ENCODE measurements around the gene UBE3B. TPM values are rescaled to one million over a fixed set of nuclear protein-coding genes. Genes with fewer than 3 reads are reported as not detected.

UBE3B gene
- polyA plus RNA-seq, 1 donor (not counting 4 experiments of a cell fraction or from before 2014, with no cell fraction given), result 27.1 TPM

DNA sequence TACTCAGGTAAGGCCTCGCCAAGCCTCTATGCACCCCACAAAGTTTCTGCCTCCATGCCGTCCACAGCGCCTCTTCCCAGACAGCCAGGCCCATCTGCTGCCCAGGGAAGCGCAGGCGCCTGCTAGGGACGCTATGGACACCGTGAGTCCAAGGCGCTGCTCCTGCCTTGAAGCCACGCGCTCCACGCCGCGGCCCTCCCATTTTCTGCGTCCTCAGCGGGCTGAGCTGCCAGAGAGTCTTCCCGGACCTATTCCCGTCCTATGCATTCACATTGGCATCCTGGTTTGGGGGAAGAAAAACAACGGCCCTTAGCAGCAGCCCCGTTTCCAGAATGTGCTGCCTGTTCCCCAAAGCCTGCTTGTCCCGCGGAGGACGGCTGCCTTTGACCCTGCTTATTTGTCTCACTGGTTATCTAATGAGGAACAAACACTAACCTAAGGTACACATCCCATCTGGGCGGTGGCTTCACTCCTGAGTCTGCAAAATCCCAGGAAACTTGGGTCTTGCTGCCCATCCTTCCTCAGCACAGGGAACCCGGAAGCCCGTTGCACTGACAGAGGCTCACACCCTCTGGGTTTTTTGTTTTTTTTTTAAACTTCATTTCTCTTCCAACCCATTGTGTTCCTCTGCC, 57.9 kb downstream of the UBE3B start:
- H3K4me3 ChIP-seq (ENCODE audit: control insufficient read depth in 2 of 3, extremely low read depth in 1 of 3, insufficient read depth in 2 of 3, low read depth in 1 of 3, low read length in 3 of 3), result no peak overlapping the region
- H3K4me2 ChIP-seq (ENCODE audit: control insufficient read depth, extremely low read depth, insufficient read depth, low read depth, low read length), result no peak overlapping the region
- no peak overlapping the region for H3K9ac ChIP-seq (ENCODE audit: control insufficient read depth, extremely low read depth, insufficient read depth, low read length)
- peaks cover 0 to 3% of the 10 kb centered on the region in 2 experiments for H3K36me3 ChIP-seq (ENCODE audit: control insufficient read depth in 2 of 2, extremely low read depth in 1 of 2, insufficient read depth in 2 of 2, low read length in 2 of 2)
- no peaks in the 10 kb centered on the region for H4K20me1 ChIP-seq (ENCODE audit: control insufficient read depth, extremely low read depth, insufficient read depth, low read length)
- H3K27me3 ChIP-seq (ENCODE audit: control insufficient read depth, extremely low read depth, insufficient read depth, low read length), result no peaks in the 10 kb centered on the region
- TF ChIP-seq, protein P1, sequence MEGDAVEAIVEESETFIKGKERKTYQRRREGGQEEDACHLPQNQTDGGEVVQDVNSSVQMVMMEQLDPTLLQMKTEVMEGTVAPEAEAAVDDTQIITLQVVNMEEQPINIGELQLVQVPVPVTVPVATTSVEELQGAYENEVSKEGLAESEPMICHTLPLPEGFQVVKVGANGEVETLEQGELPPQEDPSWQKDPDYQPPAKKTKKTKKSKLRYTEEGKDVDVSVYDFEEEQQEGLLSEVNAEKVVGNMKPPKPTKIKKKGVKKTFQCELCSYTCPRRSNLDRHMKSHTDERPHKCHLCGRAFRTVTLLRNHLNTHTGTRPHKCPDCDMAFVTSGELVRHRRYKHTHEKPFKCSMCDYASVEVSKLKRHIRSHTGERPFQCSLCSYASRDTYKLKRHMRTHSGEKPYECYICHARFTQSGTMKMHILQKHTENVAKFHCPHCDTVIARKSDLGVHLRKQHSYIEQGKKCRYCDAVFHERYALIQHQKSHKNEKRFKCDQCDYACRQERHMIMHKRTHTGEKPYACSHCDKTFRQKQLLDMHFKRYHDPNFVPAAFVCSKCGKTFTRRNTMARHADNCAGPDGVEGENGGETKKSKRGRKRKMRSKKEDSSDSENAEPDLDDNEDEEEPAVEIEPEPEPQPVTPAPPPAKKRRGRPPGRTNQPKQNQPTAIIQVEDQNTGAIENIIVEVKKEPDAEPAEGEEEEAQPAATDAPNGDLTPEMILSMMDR (optimal IDR thresholded peaks at IDR 0.05 in 1 of 3, IDR thresholded peaks at IDR 0.05 in 1 of 3, conservative IDR thresholded peaks at IDR 0.05 in 1 of 3; ENCODE audit: extremely low read depth in 1 of 3, insufficient read depth in 2 of 3, low read length in 3 of 3), result no peak
- no peak for TF ChIP-seq EZH2 (IDR thresholded peaks at IDR 0.05; ENCODE audit: low read length)
- dilution Hi-C loops (cut with MboI; ENCODE audit: extremely low pct_ligation_motif_present, low sequenced_read_pairs), result loop anchor here (25.0 kb wide), 1 partner anchor 252 kb away; no protein-coding TSS in a partner anchor
- no peak for FAIRE-seq
- no peak overlapping the region for H3K27ac ChIP-seq (ENCODE audit: control insufficient read depth, insufficient read depth, low read length)
- H3K9me1 ChIP-seq (ENCODE audit: control insufficient read depth, extremely low read depth, insufficient read depth, low read length), result no peaks in the 10 kb centered on the region
- peaks cover 2% of the 10 kb centered on the region for H3K4me1 ChIP-seq (ENCODE audit: control insufficient read depth, extremely low read depth, insufficient read depth, low read length)
- no peak for DNase-seq (ENCODE audit: low read depth, low spot score)
- no peaks in the 10 kb centered on the region for H3K9me3 ChIP-seq (ENCODE audit: control insufficient read depth, low read depth, low read length)
- H2AFZ ChIP-seq (ENCODE audit: control insufficient read depth, low read length), result no peak overlapping the region
- H3K79me2 ChIP-seq (ENCODE audit: control insufficient read depth, insufficient read depth, low read length), result no peaks in the 10 kb centered on the region

DNA sequence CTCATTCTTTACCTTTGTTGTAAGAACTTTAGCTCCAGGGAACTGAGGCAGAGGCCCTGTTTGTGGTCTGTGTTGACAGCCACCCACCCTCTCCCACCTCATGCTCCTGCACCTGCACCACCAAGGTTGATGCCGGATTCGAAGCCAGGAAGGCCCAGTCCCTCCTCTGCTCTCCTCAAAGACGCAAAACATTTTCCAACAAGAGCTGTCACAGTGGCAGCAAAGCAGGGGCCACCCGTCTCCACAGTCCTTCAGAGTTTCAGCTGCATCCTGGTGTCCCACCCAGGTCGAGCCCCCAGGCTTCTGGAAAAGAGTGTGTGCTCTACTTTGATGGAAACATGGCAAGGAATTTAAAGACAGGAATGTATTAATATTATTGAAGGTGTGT, 58.4 kb downstream of the UBE3B start:
- H3K4me1 ChIP-seq (ENCODE audit: control insufficient read depth, extremely low read depth, insufficient read depth, low read length), result peaks cover 2% of the 10 kb centered on the region
- dilution Hi-C loops (cut with MboI; ENCODE audit: extremely low pct_ligation_motif_present, low sequenced_read_pairs), result loop anchor here (25.0 kb wide), 1 partner anchor 251 kb away; no protein-coding TSS in a partner anchor
- H3K79me2 ChIP-seq (ENCODE audit: control insufficient read depth, insufficient read depth, low read length), result no peaks in the 10 kb centered on the region
- peaks cover 0 to 3% of the 10 kb centered on the region in 2 experiments for H3K36me3 ChIP-seq (ENCODE audit: control insufficient read depth in 2 of 2, extremely low read depth in 1 of 2, insufficient read depth in 2 of 2, low read length in 2 of 2)
- no peak overlapping the region for H3K27ac ChIP-seq (ENCODE audit: control insufficient read depth, insufficient read depth, low read length)
- H4K20me1 ChIP-seq (ENCODE audit: control insufficient read depth, extremely low read depth, insufficient read depth, low read length), result no peaks in the 10 kb centered on the region
- no peak overlapping the region for H3K4me2 ChIP-seq (ENCODE audit: control insufficient read depth, extremely low read depth, insufficient read depth, low read depth, low read length)
- no peaks in the 10 kb centered on the region for H3K9me3 ChIP-seq (ENCODE audit: control insufficient read depth, low read depth, low read length)
- FAIRE-seq (no peak), DNase-seq (ENCODE audit: low read depth, low spot score) (no peak)
- no peaks in the 10 kb centered on the region for H3K9me1 ChIP-seq (ENCODE audit: control insufficient read depth, extremely low read depth, insufficient read depth, low read length)
- no peaks in the 10 kb centered on the region for H3K27me3 ChIP-seq (ENCODE audit: control insufficient read depth, extremely low read depth, insufficient read depth, low read length)
- no peak overlapping the region for H3K4me3 ChIP-seq (ENCODE audit: control insufficient read depth in 2 of 3, extremely low read depth in 1 of 3, insufficient read depth in 2 of 3, low read depth in 1 of 3, low read length in 3 of 3)
- TF ChIP-seq, protein P1 (optimal IDR thresholded peaks at IDR 0.05 in 1 of 3, IDR thresholded peaks at IDR 0.05 in 1 of 3, conservative IDR thresholded peaks at IDR 0.05 in 1 of 3; ENCODE audit: extremely low read depth in 1 of 3, insufficient read depth in 2 of 3, low read length in 3 of 3), result no peak
- no peak for TF ChIP-seq EZH2 (IDR thresholded peaks at IDR 0.05; ENCODE audit: low read length)
- H3K9ac ChIP-seq (ENCODE audit: control insufficient read depth, extremely low read depth, insufficient read depth, low read length), result no peak overlapping the region
- H2AFZ ChIP-seq (ENCODE audit: control insufficient read depth, low read length), result no peak overlapping the region
